ENCODE results near the gene BAK1.
A peak's percentile ranks its signal among the peaks of the same experiment; 100 is the strongest.

The BAK1 gene

DNA sequence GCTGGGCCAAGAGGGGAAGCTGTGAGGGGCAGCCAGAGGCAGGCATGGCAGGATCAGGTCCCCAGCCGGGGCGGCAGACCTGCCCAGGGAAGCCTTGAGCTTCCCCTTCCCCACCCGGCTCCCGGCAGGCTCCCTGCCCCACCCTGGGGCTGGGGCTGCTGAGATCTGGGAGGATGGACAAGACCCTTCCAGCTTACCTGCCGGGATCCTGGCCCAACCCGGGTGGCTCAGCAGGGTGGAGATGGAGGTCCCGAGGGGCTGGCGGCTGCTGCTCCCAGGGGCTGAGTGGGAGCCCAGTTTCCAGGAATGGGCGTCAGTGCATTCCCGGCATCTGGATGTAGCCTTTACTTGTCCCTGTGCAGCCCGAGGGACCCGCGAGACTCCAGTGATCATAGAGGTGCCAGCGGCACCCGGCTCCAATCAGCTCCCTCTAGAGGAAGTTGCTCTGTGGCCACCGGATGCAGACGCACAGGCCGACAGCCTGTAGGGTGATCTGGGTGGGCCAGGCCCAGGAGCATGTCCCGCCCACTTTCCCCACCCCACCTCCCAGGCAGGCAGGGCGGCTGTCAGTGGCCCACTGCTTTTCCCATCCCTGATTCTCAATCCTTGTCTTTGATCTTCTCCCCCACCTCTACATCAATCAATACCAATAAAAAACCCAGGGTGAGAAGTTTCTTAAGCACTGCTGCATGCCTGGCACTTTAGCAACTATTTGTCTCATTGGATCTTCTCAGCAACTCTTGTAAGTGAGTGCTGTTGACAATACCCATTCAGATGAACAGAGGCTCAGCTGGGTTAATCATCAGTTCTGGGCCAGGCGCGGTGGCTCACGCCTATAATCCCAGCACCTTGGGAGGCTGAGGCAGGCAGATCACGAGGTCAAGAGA lies at the start of gene BAK1:
Gene BAK1 (minus strand): TSS at position 449 of the 887 bp plus-strand sequence. CDS start 2,672 bp downstream, outside the sequence.
- DNase-seq, result peak; percentile 85

DNA sequence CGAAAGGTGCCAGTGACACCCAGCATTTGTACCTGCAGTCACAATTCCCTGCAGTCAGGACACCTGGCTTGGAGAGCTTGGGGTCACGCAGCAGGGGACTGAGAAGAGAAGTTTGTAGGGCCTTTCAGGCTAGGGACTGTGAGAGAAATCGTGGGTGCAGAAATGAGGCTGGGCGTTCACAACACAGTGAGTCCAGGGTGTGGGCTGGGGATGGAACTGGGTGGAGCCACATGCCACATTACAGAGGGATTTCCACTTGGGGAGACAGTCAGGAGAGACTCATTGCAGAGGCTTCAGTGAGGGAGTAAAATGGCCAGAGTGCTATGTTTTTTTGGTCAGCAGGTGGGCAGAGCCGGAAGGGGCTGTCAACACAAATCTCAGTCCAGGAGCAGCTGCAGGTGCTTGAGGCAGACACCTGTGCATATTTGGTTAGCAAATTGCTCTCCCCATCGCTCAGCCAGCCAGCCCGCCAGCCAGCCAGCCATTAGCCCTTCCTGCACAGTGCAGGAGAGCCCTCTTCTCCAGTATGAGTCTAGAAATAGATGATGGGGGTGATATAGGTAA lies 48.4 kb upstream of the BAK1 start:
- DNase-seq, result no peak

- no peak for DNase-seq
These were observed 47.8 kb upstream of the BAK1 start for GRCh38 chr6:33627876-33628275.

DNA sequence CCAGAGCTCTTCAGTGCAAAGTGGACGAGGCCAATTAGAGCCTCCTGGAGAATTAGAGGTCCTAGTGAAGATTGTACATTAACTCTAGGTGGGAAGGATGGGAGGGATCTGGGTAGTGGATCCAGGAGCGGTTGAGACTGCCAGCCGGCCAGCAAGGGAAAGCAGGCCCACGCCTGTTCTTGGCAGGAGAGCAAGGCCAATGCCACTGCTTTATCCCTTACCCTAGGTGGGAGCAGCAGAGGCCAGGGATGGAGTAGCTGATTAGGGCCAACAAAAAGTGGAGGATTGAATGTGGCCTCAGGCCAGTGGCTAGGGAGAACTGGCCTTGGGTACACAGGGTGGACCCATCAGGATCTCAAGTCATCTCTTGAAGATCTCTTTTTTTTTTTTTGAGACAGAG lies 44.8 kb upstream of the BAK1 start:
- DNase-seq, result no peak

DNA sequence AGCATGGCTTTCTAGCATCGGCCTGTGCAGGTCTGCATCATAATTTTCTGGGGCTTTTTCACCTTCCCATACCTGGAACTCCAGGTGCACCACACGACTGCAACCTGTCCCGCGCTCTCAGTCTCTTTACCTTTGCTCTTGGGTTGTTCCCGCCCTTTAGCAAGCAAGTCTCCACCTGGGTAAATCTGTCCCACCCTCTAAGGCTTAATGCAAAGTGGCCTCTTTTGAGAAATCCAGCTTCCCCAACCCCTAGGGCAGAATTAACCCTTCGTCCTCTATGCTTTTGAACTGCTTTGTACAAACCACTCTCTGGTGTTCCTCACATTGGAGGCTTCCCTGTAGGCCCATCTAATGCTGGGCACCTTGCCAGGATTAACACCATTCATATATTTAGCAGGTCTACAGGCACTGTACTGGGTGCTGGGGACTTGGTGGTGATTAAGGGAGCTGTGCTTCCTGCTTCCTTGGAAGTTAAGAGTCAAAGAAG lies 43.9 kb upstream of the BAK1 start:
- DNase-seq, result no peak

GRCh38 chr6:33622456-33623431 lies 42.7 kb upstream of the BAK1 start:
- DNase-seq, result no peak

- peak; percentile 31 for DNase-seq
These were observed 41.8 kb upstream of the BAK1 start for GRCh38 chr6:33621711-33622388.

DNA sequence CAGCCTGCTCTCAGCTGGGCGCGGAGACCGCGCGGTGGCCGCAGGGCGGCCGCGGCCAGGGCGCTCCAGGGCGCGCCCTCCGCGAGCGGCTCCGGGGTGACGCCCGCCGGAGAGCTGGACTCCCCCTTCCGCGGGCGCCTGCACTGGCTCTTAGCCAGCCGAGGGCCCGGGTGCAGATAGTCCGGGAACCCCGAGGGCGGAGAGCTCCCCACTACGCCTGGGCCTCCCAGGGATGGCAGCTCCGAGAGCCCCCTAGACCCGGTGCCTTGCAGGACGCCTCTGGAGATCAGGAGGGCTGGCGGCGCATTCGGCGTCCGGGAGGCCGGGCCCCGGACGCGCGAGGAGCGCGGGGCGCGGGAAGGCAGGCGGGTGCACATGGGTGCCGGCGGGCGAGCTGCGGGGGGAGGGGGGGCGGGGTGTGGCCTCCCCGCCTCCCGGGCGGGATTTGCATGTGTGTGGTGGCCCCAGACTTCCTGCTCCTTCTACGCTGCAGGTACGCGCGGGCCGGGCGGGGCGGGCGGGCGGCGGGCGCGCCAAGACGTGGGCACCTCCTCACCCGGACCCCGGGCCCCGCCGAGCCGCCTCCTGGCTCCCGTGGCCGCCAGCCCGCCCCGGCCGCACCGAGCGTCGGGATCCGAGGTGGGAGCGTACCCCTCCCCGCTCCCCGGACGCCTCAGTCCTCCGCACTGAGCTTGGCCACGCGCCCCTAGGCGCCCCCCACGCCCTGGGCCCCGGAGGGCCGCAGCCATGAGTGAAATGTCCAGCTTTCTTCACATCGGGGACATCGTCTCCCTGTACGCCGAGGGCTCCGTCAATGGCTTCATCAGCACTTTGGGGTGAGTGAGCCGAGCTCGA lies 41.0 kb upstream of the BAK1 start, which contains the start of gene ITPR3:
Gene ITPR3 (plus strand): TSS at position 467 of the 855 bp plus-strand sequence. CDS start 281 bp downstream, at position 748.
- DNase-seq, result peak; percentile 71

- DNase-seq, result peak; percentile 19
These were observed 40.2 kb upstream of the BAK1 start for GRCh38 chr6:33620158-33620855.

GRCh38 chr6:33619166-33619840 lies 39.2 kb upstream of the BAK1 start:
- DNase-seq, result no peak

- DNase-seq, result no peak
These were observed 36.8 kb upstream of the BAK1 start for GRCh38 chr6:33616913-33617312.

DNA sequence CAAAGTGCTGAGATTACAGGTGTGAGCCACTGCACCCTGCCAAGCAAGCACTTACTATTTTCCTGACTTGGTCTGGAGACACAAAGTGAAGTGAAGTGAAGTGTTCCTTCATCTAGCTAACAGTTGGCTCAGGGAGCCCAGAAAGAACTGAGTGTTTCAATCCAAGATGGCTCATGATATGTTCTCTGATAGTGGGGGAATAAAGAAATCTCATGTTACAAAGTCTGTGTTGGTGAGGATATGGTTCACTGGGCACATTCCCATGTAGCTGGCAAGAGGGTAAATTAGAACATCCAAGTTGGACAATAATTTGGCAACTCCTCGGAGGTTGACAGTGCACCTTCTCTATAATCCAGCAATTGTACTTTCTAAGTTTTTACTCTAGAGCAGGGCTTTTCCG lies 36.0 kb upstream of the BAK1 start:
- DNase-seq, result no peak

GRCh38 chr6:33613795-33614168 lies 33.7 kb upstream of the BAK1 start:
- no peak for DNase-seq

DNA sequence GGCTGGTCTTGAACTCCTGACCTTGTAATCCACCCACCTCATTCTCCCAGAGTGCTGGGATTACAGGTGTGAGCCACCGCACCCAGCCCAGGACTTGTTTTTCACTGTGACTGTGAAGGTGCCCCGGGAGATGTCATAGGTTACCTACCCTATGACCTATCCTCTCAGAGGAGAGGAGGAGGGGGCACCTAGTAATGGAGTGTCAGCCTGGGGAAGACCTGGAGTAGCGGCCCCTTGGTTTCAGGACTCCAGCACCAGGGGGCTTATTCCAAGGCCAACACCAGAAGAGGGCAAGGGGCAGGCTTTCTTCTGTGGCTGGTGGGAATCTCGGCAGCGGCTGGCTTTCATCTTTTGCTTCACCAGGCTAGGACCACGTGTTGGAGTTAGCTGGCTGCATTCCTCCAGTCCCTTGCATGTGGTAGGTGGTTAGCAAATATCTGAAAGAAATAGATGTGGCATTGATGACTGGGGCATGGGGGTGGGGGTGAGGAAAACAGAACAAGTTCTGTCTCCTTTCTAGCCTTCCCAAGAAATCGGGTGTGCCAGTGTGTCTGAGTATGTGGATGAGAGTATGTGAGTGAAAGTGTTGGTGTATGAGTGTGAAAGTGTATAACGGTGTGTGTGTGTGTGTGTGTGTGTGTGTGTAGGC lies 33.2 kb upstream of the BAK1 start:
- no peak for DNase-seq

GRCh38 chr6:33610779-33611732 lies 31.0 kb upstream of the BAK1 start:
- no peak for DNase-seq

- DNase-seq, result no peak
These were observed 30.0 kb upstream of the BAK1 start for GRCh38 chr6:33610067-33610466.

DNA sequence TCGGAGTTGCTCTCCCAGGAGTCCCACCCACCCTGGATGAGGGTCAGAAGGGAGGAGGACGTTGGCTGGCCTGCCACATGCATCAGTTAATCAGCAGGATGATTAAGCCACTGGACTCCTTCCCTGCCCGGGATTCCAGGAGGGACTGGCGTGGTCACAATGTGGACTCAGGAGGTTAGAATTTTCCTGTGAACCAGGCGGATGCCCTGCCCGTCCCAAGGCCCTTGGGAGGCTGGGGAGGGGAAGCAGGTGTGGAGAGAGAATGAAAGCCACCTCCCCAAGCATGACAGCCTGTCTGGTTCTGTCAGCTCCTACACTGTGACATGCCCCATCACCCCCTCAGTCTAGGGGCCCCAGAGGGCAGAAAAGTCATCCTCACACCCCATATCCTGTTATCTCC lies 29.5 kb upstream of the BAK1 start:
- no peak for DNase-seq

- DNase-seq, result no peak
These were observed 28.9 kb upstream of the BAK1 start for GRCh38 chr6:33609019-33609418.

Data from stimulated activated CD4-positive, alpha-beta T cell treated with anti-CD3 and anti-CD28 coated beads, Interleukin-1b, Interleukin-23, amount 100 ng/mL, for 48 hours (primary cell).